Keratinocyte (primary cell): ENCODE results near the gene KSR1.
"Not testable (repeated sequence)": the region's sequence is repeated elsewhere in the genome, so short reads cannot be mapped to it uniquely, and the experiment has no call there.

ENCODE experiments used
- CTCF ChIP-seq, 3 experiments: IDR thresholded peaks in 1 of 3; conservative IDR thresholded peaks in 1 of 3; optimal IDR thresholded peaks in 1 of 3; 2 replicates in 2 of 3; 3 replicates in 1 of 3; pipeline versions ENCODE3 to v1.5.1; 2011; ENCODE audit warnings: low read length in 3 of 3, mild to moderate bottlenecking in 3 of 3, moderate library complexity in 2 of 3, control low read depth in 1 of 3, inconsistent platforms in 1 of 3; ENCODE audit not compliant: insufficient read depth in 2 of 3; ENCODE audit errors: extremely low read depth in 1 of 3
- EZH2 ChIP-seq: IDR thresholded peaks from one replicate; pipeline ENCODE4 v1.6.1; 2012; ENCODE audit warnings: inconsistent platforms, mild to moderate bottlenecking, low read length, moderate library complexity

GRCh38 chr17:27426471-27426870 is 29.8 kb upstream of the KSR1 start:
- TF ChIP-seq CTCF (optimal IDR thresholded peaks at IDR 0.05 in 1 of 3, IDR thresholded peaks at IDR 0.05 in 1 of 3, conservative IDR thresholded peaks at IDR 0.05 in 1 of 3; ENCODE audit: extremely low read depth in 1 of 3, insufficient read depth in 2 of 3, low read length in 3 of 3); EZH2: not testable (repeated sequence)
